Testis (tissue), 3 donors: Measurements from ENCODE around the gene RTN4RL2. TPM values are rescaled to one million over a fixed set of nuclear protein-coding genes. Genes with fewer than 3 reads are reported as not detected.
A peak's percentile ranks its signal among the peaks of the same experiment; 100 is the strongest.

Source experiments
- DNase-seq: peaks from one replicate; pipeline ENCODE4 v3.0.0-alpha.2; 2019
- H3K27ac ChIP-seq, 2 donors: fragments of 200-600 bp; sonication (generic); one replicate each; pipeline ENCODE4 v1.5.1; 2019
- H3K27me3 ChIP-seq: fragments of 200-600 bp; sonication (generic); one replicate; pipeline ENCODE4 v1.5.1; 2019
- H3K36me3 ChIP-seq: fragments of 200-600 bp; sonication (generic); one replicate; pipeline ENCODE4 v1.5.1; 2017; ENCODE audit warnings: low read depth; ENCODE audit errors: missing control alignments
- H3K4me1 ChIP-seq: fragments of 200-600 bp; sonication (generic); one replicate; pipeline ENCODE4 v1.5.1; 2019
- H3K4me3 ChIP-seq, 2 donors: fragments of 200-600 bp; sonication (generic); one replicate each; pipeline ENCODE4 v1.5.1; 2017 to 2019
- H3K9me3 ChIP-seq: fragments of 200-600 bp; sonication (generic); one replicate; pipeline ENCODE4 v1.5.1; 2017
- CTCF ChIP-seq, 3 experiments: fragments of 450-650 bp in 2 of 3; fragments of 200-600 bp in 1 of 3; sonication (generic) in 1 of 3; IDR thresholded peaks; one replicate each; pipeline ENCODE4 v1.5.1; 2016 to 2019; ENCODE audit warnings: antibody characterized with exemption in 3 of 3, mild to moderate bottlenecking in 2 of 3, moderate library complexity in 1 of 3
- POLR2A ChIP-seq: fragments of 450-650 bp; IDR thresholded peaks from one replicate; pipeline ENCODE4 v1.6.1; 2017; ENCODE audit warnings: antibody characterized with exemption, mild to moderate bottlenecking, moderate library complexity
- WGBS, 2 donors: methylation state at CpG; one replicate each; pipeline ENCODE4 v1.1.5; 2018; 5-methylcytosine and 5-hydroxymethylcytosine counted together
- intact Hi-C: fragments of 100-400 bp; cut with DNase I; formaldehyde crosslinking; loops from one replicate; pipeline ENCODE4 v1.15.1; 2023; ENCODE audit warnings: low total_unique reads
- polyA plus RNA-seq: library from polyadenylated mRNA; stranded (reverse); fragments of 350-450 nt; fragmentation: Illumina TruSeq; extraction: RNeasy Lipid Tissue Mini Kit (QIAGEN cat#74804); gene quantifications from one replicate; pipeline ENCODE4 v1.2.3, GENCODE V29; 2014; ENCODE audit warnings: low read depth, low replicate concordance; ENCODE audit not compliant: insufficient read depth
- total RNA-seq, 2 donors: library from RNA; depleted of rRNA; stranded (reverse); fragments of >200 nt; gene quantifications; one replicate each; pipeline ENCODE4 v1.2.3, GENCODE V29; 2016

RTN4RL2 gene
- total and polyA plus RNA-seq, 3 donors from 2014 or later: 2.3 to 3.2 (median 2.5) TPM

GRCh38 chr11:57511741-57512430 lies 51.6 kb downstream of the RTN4RL2 start:
- Histone ChIP-seq H3K4me1 (peaks cover 6% of the 10 kb centered on the region), H3K27me3 (no peaks in the 10 kb centered on the region), H3K27ac (no peak overlapping the region), H3K9me3 (no peaks in the 10 kb centered on the region), H3K36me3 (no peaks in the 10 kb centered on the region), H3K4me3 (no peak overlapping the region)
- no peak for DNase-seq
- 95 to 96% methylated on average over 6 of the region's 6 CpGs for WGBS, 2 donors
- TF ChIP-seq CTCF (IDR thresholded peaks at IDR 0.05) (no peak), POLR2A (no peak)
- intact Hi-C loops: no loop called here

- no peaks in the 10 kb centered on the region for H3K36me3 ChIP-seq
- H3K4me1 ChIP-seq: peaks cover 6% of the 10 kb centered on the region
- no peak for TF ChIP-seq POLR2A
- no peak for TF ChIP-seq CTCF (IDR thresholded peaks at IDR 0.05)
- H3K27me3 ChIP-seq: no peaks in the 10 kb centered on the region
- no peak for DNase-seq
- H3K27ac ChIP-seq: no peak overlapping the region
- WGBS, 2 donors: 84 to 86% methylated on average over 12 of the region's 12 CpGs
- no peak overlapping the region for H3K4me3 ChIP-seq
- no peaks in the 10 kb centered on the region for H3K9me3 ChIP-seq
- intact Hi-C loops: no loop called here
Observed at GRCh38 chr11:57512646-57513451, 52.5 kb downstream of the RTN4RL2 start.

- WGBS, 2 donors: 20 to 36% methylated on average over 1 of the region's 1 CpG
- H3K9me3 ChIP-seq: no peaks in the 10 kb centered on the region
- H3K4me1 ChIP-seq: peaks cover 6% of the 10 kb centered on the region
- no peak for TF ChIP-seq POLR2A
- TF ChIP-seq CTCF (IDR thresholded peaks at IDR 0.05): no peak
- no peak overlapping the region for H3K4me3 ChIP-seq
- intact Hi-C loops: no loop called here
- DNase-seq: no peak
- H3K27ac ChIP-seq: no peak overlapping the region
- H3K36me3 ChIP-seq: no peaks in the 10 kb centered on the region
- no peaks in the 10 kb centered on the region for H3K27me3 ChIP-seq
Observed at GRCh38 chr11:57513452-57513795, 53.1 kb downstream of the RTN4RL2 start.

GRCh38 chr11:57513911-57514537 lies 53.7 kb downstream of the RTN4RL2 start:
- peak overlapping the region; percentile 63 to 89 for H3K4me3 ChIP-seq
- 5% methylated on average over 7 to 35 of the region's 35 CpGs for WGBS, 2 donors
- peak; percentile 59 for DNase-seq

More at GRCh38 chr11:57513911-57514537, 53.7 kb downstream of the RTN4RL2 start:
- TF ChIP-seq CTCF (IDR thresholded peaks at IDR 0.05) (no peak), POLR2A (no peak)
- Histone ChIP-seq H3K27ac (peak overlapping the region in 1 of 2 donors; percentile 65), H3K36me3 (no peaks in the 10 kb centered on the region), H3K9me3 (no peaks in the 10 kb centered on the region), H3K4me1 (peaks cover 6% of the 10 kb centered on the region), H3K27me3 (no peaks in the 10 kb centered on the region)
- intact Hi-C loops: no loop called here
